M059J (cell line): ENCODE measurements around the gene WNK4. TPM values are rescaled to one million over a fixed set of nuclear protein-coding genes. Genes with fewer than 3 reads are reported as not detected.

Source experiments
- DNase-seq: peaks from one replicate; pipeline ENCODE4 v3.0.0-alpha.2; 2012; ENCODE audit warnings: low read depth
- total RNA-seq: library from RNA; depleted of rRNA; stranded (reverse); fragments of >200 nt; shearing (Covaris generic); gene quantifications from 2 replicates; pipeline ENCODE4 v1.2.3, GENCODE V29; 2014

The WNK4 gene
- total RNA-seq, 1 experiment from 2014 or later, result 1.2 TPM

DNA sequence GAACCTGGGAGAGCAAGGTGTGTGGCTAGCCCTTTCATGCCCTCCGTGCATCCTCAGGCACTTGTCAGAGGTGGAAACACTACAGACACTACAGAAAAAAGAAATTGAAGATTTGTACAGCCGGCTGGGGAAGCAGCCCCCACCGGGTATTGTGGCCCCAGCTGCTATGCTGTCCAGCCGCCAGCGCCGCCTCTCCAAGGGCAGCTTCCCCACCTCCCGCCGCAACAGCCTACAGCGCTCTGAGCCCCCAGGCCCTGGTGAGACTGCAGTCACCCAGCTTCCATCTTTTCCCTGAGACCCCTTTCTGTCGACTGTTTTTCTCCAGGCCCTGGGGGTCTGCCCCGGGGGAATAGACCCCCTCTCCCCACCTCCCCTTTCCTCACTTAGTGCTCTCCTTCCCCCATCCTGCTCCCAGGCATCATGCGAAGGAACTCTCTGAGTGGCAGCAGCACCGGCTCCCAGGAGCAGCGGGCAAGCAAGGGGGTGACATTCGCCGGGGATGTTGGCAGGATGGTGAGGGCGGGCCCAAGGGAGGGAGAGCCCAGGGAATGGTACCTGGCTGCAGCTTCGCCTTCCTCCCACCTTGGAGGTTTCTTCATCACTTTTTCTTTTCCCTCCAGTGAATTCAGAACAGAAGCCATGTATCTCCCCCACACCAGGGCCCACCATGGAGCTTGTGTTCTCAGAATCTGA is 15.8 kb downstream of the WNK4 start:
- no peak for DNase-seq

DNA sequence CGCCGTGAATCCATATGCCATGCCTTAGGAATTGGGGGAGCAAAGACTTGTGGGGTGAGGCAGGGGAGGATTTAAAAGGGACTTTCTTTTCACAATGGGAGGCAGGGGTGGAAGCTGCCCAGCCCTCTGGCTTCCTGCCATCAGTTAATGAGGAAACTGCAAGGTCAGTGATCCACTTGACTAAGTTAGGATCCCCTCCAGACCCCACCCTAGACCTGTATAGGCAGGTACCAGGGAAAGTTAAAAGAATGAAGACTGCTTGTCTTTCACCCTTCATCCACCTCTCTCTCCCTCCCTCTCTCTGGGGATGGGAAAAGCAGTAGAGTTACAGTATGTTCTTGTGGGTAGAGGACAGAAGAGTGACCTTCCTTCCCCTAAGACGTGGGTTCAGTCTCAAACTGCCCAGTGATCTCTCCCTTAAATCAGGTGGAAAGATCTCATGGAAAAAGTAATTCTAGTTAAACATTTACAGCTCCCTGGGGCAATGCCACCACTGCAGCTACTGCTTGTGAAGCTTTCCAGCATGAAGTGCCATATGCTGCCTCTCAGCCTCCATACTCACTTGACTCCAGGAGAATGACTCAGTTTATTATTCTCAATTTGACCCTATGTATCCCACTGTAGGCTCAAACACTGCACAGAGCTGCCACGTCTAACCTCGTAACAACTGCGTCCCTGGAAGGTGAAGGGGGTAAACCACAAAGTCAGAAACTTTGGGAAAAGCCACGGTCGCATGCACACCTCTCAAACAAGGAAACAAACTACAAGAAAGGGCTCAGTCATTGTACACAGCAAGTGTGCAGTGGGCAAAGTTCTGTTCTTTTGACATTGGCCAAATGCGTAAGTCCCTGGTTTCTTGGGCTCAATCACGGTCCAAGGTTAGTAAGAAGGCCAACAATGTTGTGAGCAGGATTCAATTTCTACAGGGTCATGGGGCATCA is 16.9 kb downstream of the WNK4 start:
- DNase-seq, result no peak

DNA sequence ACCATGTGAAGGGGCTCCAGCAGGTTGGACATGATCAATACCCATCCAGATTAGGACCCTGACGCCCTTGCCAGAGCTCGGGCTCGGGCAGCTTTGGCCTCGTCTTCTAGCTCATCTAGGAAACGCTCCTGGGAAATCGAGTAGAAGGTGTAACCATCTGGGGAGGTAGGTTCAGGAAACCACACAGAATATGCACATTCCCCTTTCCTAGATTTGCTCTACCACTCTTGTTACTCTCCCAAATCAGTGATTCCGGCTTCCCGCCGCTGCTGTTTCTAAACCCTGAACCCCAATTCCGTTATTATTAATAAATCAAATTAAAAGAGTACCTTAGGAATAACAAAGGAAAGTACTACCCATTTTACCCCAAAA is 17.6 kb downstream of the WNK4 start:
- DNase-seq, result no peak

DNA sequence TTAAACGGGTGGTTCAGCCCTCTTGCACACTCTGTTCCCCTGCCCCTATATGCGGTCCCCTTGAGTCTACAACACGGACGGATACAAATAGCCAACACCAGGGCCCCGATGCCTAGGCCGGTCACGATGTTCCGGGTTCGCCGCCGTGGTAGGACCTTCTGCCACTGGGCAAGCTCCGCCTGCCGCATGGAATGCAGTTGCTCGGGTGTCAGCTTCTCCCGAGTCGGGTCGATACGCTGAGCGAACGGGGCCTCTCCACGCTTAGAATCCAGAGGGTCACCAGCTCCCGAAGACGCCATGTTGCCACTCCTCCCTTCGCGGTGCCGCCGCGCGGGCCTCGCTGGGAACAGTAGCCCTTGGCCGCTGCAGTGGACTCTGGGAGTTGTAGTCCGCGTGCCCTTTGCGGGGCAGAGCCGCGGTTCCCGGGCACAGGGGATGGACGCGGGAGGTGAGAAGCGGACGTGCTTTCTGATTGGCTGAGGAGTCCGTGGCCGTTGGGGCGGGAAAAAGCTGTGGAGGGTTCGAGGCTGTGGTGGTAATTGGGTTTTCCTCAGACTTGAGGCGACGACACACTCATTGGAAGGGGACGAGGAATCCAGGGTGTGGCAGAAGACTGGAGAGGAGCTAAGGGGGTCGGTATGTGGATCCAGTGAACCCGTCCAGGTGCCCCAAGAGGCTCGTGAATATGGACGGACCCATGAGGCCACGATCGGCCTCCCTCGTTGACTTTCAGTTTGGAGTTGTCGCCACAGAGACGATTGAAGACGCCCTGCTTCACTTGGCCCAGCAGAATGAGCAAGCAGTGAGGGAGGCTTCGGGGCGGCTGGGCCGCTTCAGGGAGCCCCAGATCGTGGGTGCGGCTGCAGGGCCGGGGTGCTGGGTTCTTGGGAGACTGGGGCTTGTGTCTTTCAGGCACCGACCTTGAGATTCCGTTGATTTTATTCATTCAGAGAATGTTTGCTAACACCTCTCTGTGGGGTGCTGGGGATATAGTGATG is 18.3 kb downstream of the WNK4 start, which contains the start of the genes CNTD1 and COA3:
TSS of gene CNTD1 (plus strand) at position 479 of the 998 bp plus-strand sequence. CDS start at position 686, 207 bp downstream.
TSS of gene COA3 (minus strand) at position 322 of the 998 bp plus-strand sequence. CDS start at position 299, 23 bp downstream.
- peak; percentile 85 for DNase-seq

DNA sequence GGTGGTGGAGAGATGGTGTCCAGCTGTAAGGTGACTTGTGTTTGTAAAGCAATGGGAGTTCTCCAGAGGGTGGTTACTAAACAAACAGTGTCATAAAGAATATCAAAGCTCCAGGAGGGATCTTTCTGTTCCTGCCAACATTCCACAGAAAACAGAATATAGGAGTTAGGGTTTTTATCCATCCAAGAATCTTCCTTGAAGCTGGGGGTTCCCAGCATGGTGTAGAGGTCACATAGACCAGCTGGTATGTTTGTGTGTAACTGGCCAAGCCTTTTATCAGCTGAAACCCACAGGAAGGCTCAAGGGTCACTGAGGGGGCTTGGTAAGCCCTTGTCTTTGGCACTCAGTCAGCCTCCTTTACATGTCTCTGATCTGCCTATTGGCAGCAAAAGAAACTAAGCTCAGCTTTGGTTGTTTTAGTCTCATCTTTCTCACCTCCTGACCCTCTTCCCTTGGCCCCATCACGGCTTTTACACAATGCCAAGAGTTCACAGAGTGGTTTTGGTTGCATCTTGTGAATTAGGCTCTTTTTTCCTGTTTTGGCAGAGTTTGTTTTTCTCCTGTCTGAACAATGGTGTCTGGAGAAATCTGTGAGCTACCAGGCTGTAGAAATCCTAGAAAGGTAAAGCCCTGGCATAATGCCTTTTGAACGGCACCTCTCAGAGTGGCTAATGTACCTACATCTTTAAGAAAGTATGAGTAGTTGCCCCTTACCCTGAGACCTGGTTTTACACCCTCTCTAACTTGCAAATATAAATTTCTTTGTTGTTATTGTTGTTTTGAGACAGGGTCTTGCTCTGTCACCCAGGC is 22.9 kb downstream of the WNK4 start:
- no peak for DNase-seq

DNA sequence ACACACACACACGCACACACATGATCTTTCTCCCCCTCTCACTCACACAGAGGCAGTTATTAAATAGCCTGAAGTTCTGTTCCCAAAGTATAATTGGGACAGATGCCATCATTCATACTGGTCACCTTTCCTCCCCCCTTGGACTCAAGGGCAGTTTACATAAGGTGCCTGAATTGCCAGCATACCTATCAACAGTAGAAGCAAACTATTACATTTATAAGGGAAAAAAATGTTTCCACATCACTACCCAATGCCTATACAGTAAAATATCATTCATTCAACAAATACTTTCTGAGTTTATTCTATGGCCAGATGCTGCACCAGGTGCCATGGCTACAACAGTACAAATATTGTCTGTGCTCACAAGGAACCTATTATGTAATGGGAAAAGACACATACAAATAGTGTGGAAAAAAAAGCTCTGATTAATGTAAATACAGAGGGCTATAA is 24.5 kb downstream of the WNK4 start:
- no peak for DNase-seq

DNA sequence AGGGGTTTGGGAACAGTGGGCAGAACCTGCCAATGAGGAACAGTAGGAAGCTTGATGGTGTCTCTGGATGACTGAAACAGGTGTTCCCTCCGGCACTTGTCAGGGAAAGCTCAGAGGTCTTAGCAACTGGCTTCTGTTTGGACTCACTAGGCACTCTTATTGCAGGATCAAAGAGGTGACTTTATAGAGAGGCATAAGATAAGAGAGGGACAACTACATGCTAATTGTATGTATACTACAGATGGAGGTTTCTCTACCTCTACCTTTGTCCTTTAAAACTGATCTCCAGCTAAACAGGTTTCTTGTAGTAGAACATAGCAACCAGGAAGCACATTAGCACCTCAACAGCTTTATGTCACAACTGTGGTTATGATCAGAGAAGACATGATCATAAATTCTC is 25.8 kb downstream of the WNK4 start:
- no peak for DNase-seq

DNA sequence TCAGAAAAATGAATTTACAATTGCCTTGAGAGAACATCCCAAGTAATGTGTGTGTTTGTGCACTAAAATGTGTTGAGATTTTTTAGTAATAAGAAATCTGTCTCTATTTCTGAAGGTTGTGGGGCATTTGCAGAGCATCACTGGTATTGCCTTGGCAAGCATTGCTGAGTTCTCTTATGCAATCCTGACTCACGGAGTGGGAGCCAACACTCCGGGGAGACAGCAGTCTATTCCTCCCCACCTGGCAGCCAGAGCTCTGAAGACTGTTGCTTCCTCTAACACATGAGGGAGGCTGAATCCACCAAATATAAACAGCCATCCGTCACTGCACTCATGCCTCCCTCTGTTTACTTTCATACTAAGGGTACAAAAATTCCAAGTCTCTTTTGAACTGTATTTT is 28.8 kb downstream of the WNK4 start:
- DNase-seq, result peak; percentile 64

DNA sequence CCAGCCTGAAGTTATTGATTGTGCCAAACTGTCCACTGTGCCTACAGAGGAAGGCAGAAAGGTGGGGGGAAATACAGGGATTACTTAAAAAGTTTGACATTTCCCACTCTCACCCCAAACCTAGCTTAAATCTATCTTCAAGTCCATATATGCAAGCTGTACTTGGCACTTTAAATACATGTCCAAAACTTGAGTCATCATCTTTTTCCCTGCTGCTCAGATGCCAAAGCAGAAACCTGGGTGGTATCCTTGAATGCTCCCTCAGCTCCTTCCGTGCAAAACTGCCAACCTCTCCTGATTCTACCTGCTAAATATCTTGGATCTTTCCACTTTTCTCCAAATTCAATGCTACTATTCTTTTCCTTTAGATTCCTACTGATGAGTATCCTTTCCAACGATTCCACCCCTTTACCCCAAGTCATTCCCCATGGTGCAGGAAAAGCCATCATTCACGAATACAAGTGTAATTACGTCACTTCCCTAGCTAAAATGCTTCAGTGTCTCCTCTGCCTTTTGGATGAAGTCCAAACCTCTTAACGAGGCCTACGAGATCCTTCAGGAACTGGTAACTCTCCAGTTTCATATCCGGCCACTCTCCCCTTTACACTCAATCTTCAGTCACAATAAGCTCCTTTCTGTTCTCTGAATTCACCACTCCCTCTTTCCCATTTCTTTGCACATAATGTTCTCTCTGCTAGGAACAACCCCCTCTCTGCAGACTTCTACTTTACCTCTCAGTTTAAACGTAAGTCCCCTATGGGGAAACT is 34.4 kb downstream of the WNK4 start:
- DNase-seq, result peak; percentile 87

DNA sequence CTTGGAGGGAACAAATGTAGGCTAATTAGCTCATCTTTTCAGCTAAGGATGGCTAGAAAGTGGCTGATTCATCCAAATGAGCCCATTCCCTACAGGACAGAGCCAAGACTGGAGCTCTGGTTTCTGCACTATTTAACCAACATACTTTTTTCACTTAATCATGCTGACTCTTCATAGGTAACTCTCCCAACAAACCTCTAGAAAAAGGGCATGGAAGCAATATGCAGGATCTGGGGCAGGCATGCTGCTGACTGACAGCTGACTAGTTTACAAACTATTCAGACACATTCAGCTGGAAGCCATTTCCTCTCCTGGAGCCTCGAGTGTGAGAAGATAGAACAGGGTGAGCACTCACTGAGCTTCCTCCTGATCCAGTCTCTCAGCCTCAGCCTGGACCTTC is 37.5 kb downstream of the WNK4 start:
- DNase-seq, result peak; percentile 65

DNA sequence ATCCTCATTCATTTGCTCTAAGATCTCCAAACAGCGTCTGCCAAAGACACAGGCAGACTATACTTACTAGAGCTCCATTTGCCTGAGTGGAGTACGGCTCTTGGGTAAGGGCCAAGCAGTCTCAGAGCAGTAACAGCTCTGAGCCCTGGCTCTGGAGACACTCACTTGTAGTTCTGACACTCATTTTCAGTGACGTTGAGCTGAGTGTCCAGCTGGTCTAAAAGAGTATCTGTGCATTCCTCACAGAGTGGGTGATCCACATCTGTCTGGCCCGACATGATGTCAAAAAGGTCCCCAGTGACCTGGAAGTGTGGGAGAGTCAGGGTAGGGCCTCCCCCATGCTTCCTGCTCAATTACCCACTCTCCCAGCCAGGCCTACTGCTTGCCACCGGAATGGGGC is 38.0 kb downstream of the WNK4 start:
- no peak for DNase-seq

DNA sequence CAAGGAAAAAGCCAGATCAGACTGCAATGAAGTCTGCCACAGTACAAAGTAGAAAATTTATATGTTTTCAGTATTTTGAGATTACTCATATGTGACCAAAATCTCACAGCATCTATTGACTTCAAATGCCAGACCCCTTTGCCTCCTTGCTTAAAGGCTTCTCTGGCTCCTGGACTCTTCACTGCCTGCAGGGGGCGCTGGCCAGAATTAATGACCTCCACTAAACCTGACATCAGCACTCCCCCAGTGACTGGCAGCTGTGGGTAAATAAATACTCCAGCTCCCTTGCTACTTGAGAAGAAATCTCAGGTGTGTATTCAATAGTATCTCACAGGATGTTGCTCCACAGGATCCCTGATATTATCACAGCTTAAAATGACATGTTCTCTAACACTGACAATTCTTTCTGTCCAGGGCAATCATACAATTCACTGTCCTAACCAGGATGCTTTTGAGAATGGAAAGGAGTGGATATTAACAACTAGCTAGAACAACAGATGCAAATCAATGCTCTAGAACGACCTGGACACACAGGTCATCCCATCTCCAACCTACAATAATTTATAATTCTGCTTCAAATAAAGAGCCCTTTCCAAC is 39.6 kb downstream of the WNK4 start:
- peak; percentile 53 for DNase-seq

DNA sequence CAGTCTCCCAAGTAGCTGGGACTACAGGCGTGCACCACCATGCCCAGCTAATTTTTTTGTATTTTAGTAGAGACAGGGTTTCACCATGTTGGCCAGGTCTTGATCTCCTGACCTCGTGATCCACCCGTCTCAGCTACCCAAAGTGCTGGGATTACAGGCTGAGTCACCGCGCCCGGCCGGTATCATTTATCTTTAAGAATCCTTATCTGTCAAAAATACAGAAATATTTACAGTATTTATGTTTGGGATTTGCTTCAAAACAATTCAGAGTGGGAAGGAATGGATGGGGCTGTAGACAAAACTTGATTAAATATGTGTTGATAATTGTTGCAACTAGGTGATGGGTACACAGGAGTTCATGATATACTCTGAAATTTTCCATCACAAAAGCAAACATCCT is 40.8 kb downstream of the WNK4 start:
- DNase-seq, result no peak

DNA sequence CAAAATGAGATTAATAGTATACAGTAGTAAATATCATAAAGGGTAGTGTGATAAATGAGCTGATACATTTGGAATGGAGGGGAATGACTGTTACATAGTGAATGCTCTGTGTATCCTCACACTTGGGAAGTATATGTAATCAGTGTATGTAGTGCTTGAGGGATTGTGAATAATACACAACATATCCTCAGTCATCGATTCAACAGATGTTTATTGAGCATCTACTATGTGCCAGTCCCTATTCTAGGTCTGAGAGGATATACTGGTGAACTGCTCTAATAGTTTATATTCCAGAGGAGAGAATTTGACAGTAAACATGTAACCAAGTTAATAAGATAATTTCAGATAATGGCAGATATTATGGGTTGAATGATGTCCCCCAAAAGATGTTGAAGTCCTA is 47.1 kb downstream of the WNK4 start:
- no peak for DNase-seq

DNA sequence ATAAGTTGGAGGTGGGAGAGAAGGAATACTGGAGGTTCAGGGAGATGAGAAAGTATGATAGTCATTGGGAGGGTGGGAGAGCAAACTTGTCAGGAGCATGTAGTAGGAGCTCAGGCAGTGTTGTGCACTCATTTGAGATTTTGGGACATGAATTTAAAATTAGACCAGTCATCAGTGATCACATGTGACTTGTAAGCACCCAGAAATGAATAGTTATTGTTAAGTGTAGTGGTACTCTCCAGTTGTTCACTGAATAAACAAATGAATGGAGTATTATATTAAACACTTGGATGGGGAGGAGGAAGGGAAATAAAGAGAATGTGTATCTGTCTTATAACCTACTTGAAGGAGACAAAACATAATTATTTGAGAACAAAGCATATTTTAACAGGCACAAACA is 50.6 kb downstream of the WNK4 start:
- no peak for DNase-seq

DNA sequence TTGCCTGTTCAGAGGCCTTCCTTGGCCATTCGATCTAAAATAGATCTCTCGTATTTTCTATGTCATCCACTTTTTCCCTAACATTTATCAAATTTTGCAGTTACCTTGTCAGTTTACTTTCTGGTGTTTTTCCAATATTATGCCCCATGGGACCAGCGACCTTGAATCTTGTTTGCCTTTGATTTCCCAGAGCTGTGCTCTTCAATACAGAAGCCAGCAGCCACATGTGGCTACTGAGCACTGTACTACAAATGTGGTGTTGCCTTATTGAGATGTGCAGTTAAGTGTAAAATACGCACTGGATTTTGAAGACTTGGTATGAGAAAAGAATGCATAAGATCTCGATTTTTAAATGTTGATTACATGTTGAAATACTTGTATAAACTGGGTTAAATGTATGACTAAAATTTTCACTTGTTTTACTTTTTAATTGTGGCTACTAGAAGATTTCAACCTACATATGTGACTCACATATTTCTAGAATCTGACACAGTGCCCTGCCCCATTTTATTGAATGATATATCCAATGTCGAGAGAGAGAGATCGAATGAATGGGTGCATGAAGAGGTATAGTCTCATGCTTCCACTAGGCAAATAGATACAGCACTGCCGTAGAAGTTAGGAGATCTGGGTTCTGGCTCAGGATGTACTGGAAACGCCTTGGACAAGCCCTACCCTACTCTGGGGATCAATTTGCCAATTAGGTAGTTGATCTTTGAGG is 52.0 kb downstream of the WNK4 start:
- DNase-seq, result no peak

DNA sequence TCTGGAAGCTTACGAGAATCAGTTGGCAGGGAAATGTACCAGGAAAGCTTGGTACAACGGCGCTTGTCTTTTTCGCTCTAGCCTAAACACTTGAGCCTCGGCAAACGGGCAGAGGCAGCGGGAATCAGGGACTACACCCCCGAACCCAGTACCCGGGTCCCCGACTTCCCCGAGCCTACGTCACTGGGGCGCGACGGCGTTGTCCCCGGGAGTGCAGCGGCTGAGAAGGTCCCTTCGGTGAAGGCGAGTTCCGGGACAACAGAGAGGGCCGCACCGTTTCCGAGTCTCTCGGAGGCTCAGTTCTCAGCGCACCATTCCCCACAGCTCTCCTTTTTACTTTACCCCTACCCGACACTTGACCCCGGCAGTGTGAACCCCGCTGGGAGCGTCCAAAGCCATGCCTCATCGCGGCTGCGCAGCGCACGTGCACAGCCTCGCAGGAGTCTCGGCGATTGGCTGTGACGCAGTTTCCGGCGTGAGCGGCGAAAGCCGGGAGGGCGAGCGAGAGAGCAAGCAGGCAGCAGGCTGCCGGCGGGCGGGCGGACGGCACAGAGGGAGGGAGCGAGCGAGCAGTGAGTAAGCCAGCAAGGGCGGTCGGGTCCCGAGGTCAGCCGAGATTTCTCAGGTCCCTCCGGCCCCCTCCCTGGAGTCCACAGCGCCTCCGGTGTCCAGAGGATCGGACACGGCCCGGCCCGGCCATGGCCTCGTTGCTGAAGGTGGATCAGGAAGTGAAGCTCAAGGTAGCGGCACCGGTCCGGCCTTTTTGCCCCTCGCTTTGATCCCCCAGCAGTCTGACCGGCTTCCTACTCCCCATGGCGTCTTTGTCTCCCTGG is 52.7 kb downstream of the WNK4 start, which contains the start of gene PSME3:
TSS of gene PSME3 (plus strand) at position 464 of the 833 bp plus-strand sequence. CDS start at position 699, 235 bp downstream.
- DNase-seq, result peak; percentile 84
